Esophagus squamous epithelium (tissue), 4 donors: ENCODE results near the gene LIG3.

Experiments
- POLR2A ChIP-seq, 4 donors: fragments of 450-650 bp; IDR thresholded peaks; one replicate each; pipeline ENCODE4 v1.6.1; 2017; ENCODE audit warnings: antibody characterized with exemption in 4 of 4, mild to moderate bottlenecking in 4 of 4, moderate library complexity in 3 of 4
- TF ChIP-seq, protein P1 (sequence below), 6 experiments: fragments of 450-650 bp in 4 of 6; fragments of 200-600 bp in 2 of 6; sonication (generic) in 2 of 6; IDR thresholded peaks; one replicate each; pipeline ENCODE4 v1.5.1; 2016 to 2019; ENCODE audit warnings: antibody characterized with exemption in 6 of 6, mild to moderate bottlenecking in 4 of 6, moderate library complexity in 4 of 6

DNA sequence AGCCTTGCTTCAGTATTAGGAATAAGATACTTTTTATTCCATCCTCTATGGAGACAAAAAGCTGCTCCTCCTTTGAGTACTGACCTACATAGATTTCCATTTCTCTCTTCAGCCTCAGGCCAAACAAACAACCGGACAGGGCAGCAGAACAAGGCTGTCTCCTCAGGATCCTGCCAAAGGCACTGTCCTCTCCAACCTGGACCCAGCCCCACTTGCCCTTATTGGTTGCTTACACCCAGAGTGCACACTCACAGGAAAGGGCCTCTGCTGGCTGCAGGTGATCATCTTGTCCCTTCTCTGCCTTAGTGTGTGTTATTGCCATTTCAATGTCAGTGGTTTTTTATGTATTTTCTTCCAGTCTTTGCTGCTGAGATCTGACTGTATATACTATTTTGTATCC, 26.6 kb downstream of the LIG3 start:
- TF ChIP-seq, protein P1, sequence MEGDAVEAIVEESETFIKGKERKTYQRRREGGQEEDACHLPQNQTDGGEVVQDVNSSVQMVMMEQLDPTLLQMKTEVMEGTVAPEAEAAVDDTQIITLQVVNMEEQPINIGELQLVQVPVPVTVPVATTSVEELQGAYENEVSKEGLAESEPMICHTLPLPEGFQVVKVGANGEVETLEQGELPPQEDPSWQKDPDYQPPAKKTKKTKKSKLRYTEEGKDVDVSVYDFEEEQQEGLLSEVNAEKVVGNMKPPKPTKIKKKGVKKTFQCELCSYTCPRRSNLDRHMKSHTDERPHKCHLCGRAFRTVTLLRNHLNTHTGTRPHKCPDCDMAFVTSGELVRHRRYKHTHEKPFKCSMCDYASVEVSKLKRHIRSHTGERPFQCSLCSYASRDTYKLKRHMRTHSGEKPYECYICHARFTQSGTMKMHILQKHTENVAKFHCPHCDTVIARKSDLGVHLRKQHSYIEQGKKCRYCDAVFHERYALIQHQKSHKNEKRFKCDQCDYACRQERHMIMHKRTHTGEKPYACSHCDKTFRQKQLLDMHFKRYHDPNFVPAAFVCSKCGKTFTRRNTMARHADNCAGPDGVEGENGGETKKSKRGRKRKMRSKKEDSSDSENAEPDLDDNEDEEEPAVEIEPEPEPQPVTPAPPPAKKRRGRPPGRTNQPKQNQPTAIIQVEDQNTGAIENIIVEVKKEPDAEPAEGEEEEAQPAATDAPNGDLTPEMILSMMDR (IDR thresholded peaks at IDR 0.05), result no peak
- TF ChIP-seq POLR2A (IDR thresholded peaks at IDR 0.05), result no peak
